Epithelial cell of prostate (primary cell): ENCODE results near the gene STPG3.
"Not testable (repeated sequence)": the region's sequence is repeated elsewhere in the genome, so short reads cannot be mapped to it uniquely, and the experiment has no call there.

ENCODE experiments used
- DNase-seq: peaks from one replicate; pipeline ENCODE4 v3.0.0-alpha.2; 2011; ENCODE audit warnings: low read depth, low spot score
- H3K27ac ChIP-seq: fragments of 450-650 bp; 2 replicates; pipeline ENCODE4 v1.5.1; 2017; ENCODE audit warnings: mild to moderate bottlenecking

The STPG3 gene

GRCh38 chr9:137262173-137262908, 11.3 kb downstream of the STPG3 start:
- not testable (repeated sequence) for H3K27ac ChIP-seq, DNase-seq

- no peak for DNase-seq
- H3K27ac ChIP-seq = no peak overlapping the region
These were observed 11.8 kb downstream of the STPG3 start for GRCh38 chr9:137262909-137263285.

GRCh38 chr9:137263506-137263905, 12.4 kb downstream of the STPG3 start:
- no peak overlapping the region for H3K27ac ChIP-seq
- no peak for DNase-seq

- H3K27ac ChIP-seq = no peak overlapping the region
- DNase-seq = no peak
These were observed 13.0 kb downstream of the STPG3 start for GRCh38 chr9:137264067-137264466.

GRCh38 chr9:137265496-137266161, 14.5 kb downstream of the STPG3 start:
- no peak overlapping the region for H3K27ac ChIP-seq

GRCh38 chr9:137266162-137266527, 15.1 kb downstream of the STPG3 start:
- DNase-seq = no peak
- H3K27ac ChIP-seq = no peak overlapping the region

More at GRCh38 chr9:137265496-137266161, 14.5 kb downstream of the STPG3 start:
- no peak for DNase-seq

GRCh38 chr9:137266585-137267453, 15.7 kb downstream of the STPG3 start:
- DNase-seq = no peak
- no peak overlapping the region for H3K27ac ChIP-seq

- no peak overlapping the region for H3K27ac ChIP-seq
These were observed 16.9 kb downstream of the STPG3 start for GRCh38 chr9:137267933-137268355.

GRCh38 chr9:137268538-137269201, 17.6 kb downstream of the STPG3 start:
- H3K27ac ChIP-seq = no peak overlapping the region
- DNase-seq = no peak

More at GRCh38 chr9:137267933-137268355, 16.9 kb downstream of the STPG3 start:
- no peak for DNase-seq

- H3K27ac ChIP-seq = no peak overlapping the region
- DNase-seq = no peak
These were observed 18.2 kb downstream of the STPG3 start for GRCh38 chr9:137269231-137269772.

- H3K27ac ChIP-seq = no peak overlapping the region
- DNase-seq = no peak
These were observed 20.0 kb downstream of the STPG3 start for GRCh38 chr9:137270929-137271695.

GRCh38 chr9:137271696-137272076, 20.6 kb downstream of the STPG3 start:
- DNase-seq = no peak

GRCh38 chr9:137272241-137273094, 21.4 kb downstream of the STPG3 start:
- H3K27ac ChIP-seq = no peak overlapping the region
- DNase-seq = no peak

More at GRCh38 chr9:137271696-137272076, 20.6 kb downstream of the STPG3 start:
- no peak overlapping the region for H3K27ac ChIP-seq

GRCh38 chr9:137273095-137273490, 22.0 kb downstream of the STPG3 start:
- no peak overlapping the region for H3K27ac ChIP-seq
- no peak for DNase-seq

GRCh38 chr9:137273611-137274320, 22.7 kb downstream of the STPG3 start:
- DNase-seq = no peak
- H3K27ac ChIP-seq = peak overlapping the region; percentile 59

- no peak for DNase-seq
These were observed 24.1 kb downstream of the STPG3 start for GRCh38 chr9:137275203-137275587.

GRCh38 chr9:137275588-137276472, 24.7 kb downstream of the STPG3 start:
- H3K27ac ChIP-seq = no peak overlapping the region
- DNase-seq = no peak

More at GRCh38 chr9:137275203-137275587, 24.1 kb downstream of the STPG3 start:
- H3K27ac ChIP-seq = no peak overlapping the region
